ENCODE results near the gene GRXCR1. TPM values are rescaled to one million over a fixed set of nuclear protein-coding genes. Genes with fewer than 3 reads are reported as not detected.

The GRXCR1 gene
- total and polyA plus RNA-seq, 2 of the 13 experiments (the other 11 are each of a cell fraction or from before 2014, with no cell fraction given), result not detected

- TF ChIP-seq THYN1 (CRISPR knock-in tag; IDR thresholded peaks at IDR 0.05; ENCODE audit: borderline replicate concordance, low read depth) (no peak), ZNF740 (CRISPR knock-in tag; IDR thresholded peaks at IDR 0.05) (no peak)
These were observed 14.6 kb downstream of the GRXCR1 start (continued) for GRCh38 chr4:42906891-42907759.

- no peak overlapping the region for H3K4me3 ChIP-seq (replicated peaks in 1 of 3; ENCODE audit: insufficient read depth in 1 of 3, low read depth in 2 of 3, low read length in 3 of 3)
- no peaks in the 10 kb centered on the region for H3K79me2 ChIP-seq (ENCODE audit: insufficient read depth, low read length)
- no peak overlapping the region for H3K9ac ChIP-seq (ENCODE audit: insufficient read depth, low read depth, low read length)
- no peaks in the 10 kb centered on the region; a peak in 1 of 5 replicates for H3K27me3 ChIP-seq (ENCODE audit: control insufficient read depth in 1 of 2, insufficient read depth in 2 of 2, low read length in 2 of 2)
- POLR2A ChIA-PET, result no interaction called here
- peaks cover 6% of the 10 kb centered on the region; the same call in 1 of the 2 replicates for H3K9me3 ChIP-seq (ENCODE audit: low read length)
- in situ Hi-C loops (cut with HindIII; ENCODE audit: extremely low pct_ligation_motif_present, low pct_unique_long_range_greater_than_20kb) (no loop called here), intact Hi-C loops (cut with micrococcal nuclease; ENCODE audit: unreplicated experiment) (no loop called here)
- CTCF ChIA-PET (ENCODE audit: low intra/inter-chr PET ratio, low total read pairs), result no interaction called here
- TF ChIP-seq CENPX (CRISPR knock-in tag; IDR thresholded peaks at IDR 0.05) (no peak), FOXP4 (CRISPR knock-in tag; IDR thresholded peaks at IDR 0.05) (no peak), NFRKB (IDR thresholded peaks at IDR 0.05) (no peak), RCOR2 (CRISPR knock-in tag; IDR thresholded peaks at IDR 0.05) (no peak)
- H3K27ac ChIP-seq (ENCODE audit: extremely low read length, insufficient read depth, low read length), result no peak overlapping the region
- H2AFZ ChIP-seq (ENCODE audit: low read length), result no peak overlapping the region
- ATAC-seq, result no peak
- no peaks in the 10 kb centered on the region for H4K20me1 ChIP-seq (ENCODE audit: insufficient read depth, low read length)
- no TSS peak for BruUV-seq (replicated peaks)
- no peak for FAIRE-seq
- H3K4me1 ChIP-seq (ENCODE audit: insufficient read depth, low read length), result no peaks in the 10 kb centered on the region
- no peak for DNase-seq (ENCODE audit: low spot score)
- no peak overlapping the region for H3K4me2 ChIP-seq (ENCODE audit: low read depth, low read length)
- no peaks in the 10 kb centered on the region for H3K36me3 ChIP-seq (replicated peaks in 1 of 2; ENCODE audit: control insufficient read depth in 1 of 2, insufficient read depth in 2 of 2, low read length in 2 of 2)
- 15% methylated on average over 5 of the region's 5 CpGs for WGBS (ENCODE audit: low lambda C conversion rate)
These were observed 17.9 kb downstream of the GRXCR1 start for GRCh38 chr4:42910459-42910858.

Data from HepG2 (cell line).